Activated CD8-positive, alpha-beta memory T cell treated with anti-CD3 and anti-CD28 coated beads, Interleukin-2, amount 50 U/mL, for 24 hours (primary cell): ENCODE measurements around the gene TSKS.
A peak's percentile ranks its signal among the peaks of the same experiment; 100 is the strongest.

Source experiments
- DNase-seq: peaks from one replicate; pipeline ENCODE4 v3.0.0-alpha.2; 2020; ENCODE audit errors: extremely low read depth

The TSKS gene

GRCh38 chr19:49763230-49763629, at the start of gene TSKS:
Gene TSKS (minus strand): TSS chr19:49763306. CDS start chr19:49763247, 59 bp downstream.
- DNase-seq = no peak

- DNase-seq = no peak
These were observed 49.4 kb upstream of the TSKS start for GRCh38 chr19:49812452-49812996.

GRCh38 chr19:49811328-49811727, 48.2 kb upstream of the TSKS start:
- DNase-seq = no peak

DNA sequence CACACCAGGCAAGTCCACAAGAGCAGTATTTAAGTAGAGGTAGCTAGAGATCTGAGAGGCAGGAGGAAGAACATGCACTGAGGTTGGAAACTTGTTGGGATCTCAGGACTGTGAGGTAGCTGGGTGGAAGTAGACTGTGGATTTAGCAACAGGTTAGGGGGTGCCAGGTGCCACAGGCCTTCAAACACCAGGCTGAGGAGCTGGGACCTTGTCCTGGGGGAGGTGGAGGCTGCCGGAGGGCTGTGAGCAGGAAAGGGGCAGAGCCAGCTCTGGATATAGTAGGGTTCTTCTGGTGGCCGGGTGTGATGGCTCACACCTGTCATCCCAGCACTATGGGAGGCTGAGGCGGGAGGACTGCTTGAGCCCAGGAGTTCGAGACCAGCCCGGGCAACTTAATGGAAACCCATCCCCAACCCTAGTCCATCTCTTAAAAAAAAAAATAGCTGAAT, 46.9 kb upstream of the TSKS start:
- DNase-seq = no peak

GRCh38 chr19:49809160-49809940, 46.2 kb upstream of the TSKS start:
- no peak for DNase-seq

DNA sequence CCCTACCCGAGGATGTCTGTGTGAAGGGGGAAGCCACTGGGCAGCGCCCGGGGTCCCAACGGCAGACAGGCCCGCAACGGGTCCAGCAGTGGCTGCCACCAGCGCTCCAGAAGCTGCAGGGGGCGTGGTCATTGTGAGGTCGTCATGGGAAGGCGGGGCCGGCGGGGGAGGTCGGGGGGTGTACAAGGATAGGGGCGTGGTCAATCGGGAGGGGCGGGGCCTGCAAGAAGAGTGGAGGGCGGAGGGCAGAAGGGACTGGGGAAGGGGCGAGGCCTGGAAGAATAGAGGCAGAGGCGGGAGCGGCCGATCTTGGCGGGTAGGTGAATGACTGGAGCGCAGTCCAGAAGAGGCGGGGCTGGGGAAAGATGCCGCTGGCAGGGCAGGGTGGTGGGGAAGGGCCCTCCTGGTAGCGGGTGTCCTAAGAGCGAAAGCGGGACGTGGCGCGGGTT, 45.6 kb upstream of the TSKS start:
- peak; percentile 63 for DNase-seq

- DNase-seq = no peak
These were observed 45.0 kb upstream of the TSKS start for GRCh38 chr19:49807904-49808675.

DNA sequence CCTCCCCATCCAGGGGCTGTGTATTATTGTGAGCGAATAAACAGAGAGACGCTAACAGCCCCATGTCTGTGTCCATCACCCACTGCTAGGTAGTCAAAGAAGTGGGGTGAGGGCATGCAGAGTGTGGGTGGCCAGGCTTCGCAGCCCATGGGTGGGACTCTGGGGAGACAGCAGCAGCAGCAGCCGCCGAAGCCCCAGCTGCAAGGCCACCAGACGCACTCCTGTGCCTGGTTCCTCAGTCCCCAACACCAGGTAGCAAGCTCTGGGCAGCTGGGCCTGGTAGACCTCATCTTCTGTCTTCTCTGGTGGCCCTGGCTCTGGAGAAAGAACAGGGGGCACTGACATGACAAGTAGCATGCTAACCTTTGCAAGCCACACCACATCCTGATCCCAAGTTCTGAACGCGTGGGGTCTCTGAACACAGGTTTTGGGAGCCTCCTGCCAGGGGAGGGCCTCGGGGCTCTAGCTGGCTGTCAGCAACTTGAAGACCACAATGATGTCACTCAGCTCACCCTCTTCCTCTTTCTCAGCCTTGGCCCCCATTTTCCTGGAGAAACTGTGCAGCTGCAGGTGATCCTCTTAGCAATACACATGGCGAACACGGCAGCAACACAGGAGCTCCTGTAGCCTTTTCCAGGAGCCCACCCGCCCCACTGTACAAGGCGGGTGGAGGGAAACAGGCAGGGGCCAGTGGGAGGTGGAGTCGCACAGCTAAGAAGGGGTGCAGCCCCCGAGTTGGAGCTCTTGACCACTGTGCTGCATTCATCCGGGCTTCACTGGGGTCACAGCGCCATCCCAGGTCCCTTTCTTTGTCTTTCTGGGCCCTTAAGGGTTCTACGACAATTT, 44.2 kb upstream of the TSKS start:
- DNase-seq = no peak

- no peak for DNase-seq
These were observed 43.5 kb upstream of the TSKS start for GRCh38 chr19:49806620-49806959.

DNA sequence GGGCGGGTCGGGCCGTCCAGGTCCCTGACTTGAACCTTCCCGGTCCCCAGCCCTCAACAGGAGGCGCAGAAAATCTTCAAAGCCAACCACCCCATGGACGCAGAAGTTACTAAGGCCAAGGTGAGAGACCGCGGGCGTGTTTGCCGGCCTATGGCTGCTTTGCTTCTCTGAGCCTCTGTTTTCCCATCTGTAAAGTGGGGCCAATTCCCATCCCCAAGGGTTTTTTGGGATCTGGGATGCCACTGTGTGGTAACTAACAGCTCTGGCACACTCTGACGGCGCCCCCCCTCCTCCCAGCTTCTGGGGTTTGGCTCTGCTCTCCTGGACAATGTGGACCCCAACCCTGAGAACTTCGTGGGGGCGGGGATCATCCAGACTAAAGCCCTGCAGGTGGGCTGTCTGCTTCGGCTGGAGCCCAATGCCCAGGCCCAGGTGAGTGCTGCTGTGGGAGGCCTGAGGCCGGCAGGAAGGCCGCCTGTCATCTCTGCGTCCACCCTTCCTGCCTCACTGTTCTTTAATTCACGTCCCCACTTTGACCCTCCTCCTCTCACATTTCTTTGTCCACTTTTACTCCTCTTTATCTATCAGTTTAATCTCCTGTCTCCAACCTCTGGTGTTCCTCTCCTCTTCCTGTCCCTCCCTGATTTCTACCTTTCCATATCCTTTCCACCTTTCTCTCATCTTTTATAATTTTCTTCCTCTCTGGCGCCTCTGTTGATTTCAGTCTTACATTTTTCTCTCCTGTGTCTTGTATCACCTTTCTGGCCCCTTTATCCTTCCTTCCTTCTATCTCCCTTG, 42.9 kb upstream of the TSKS start:
- no peak for DNase-seq

DNA sequence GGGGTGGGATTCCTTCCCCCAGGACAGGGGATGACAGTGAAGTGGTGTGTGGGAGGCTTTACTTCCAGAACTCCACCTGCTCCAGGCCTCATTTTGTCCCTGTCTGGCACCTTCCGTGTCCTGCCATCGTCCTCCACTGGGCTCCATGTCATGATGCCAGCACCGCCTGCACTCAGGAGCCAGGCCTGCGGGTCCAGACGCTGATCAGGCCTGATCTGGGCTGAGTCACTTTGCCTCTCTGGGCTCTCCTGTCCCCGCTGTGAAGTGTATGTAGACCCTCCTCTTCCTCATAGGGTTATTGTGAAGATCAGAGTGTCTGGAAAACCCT, 40.4 kb upstream of the TSKS start:
- DNase-seq = no peak

DNA sequence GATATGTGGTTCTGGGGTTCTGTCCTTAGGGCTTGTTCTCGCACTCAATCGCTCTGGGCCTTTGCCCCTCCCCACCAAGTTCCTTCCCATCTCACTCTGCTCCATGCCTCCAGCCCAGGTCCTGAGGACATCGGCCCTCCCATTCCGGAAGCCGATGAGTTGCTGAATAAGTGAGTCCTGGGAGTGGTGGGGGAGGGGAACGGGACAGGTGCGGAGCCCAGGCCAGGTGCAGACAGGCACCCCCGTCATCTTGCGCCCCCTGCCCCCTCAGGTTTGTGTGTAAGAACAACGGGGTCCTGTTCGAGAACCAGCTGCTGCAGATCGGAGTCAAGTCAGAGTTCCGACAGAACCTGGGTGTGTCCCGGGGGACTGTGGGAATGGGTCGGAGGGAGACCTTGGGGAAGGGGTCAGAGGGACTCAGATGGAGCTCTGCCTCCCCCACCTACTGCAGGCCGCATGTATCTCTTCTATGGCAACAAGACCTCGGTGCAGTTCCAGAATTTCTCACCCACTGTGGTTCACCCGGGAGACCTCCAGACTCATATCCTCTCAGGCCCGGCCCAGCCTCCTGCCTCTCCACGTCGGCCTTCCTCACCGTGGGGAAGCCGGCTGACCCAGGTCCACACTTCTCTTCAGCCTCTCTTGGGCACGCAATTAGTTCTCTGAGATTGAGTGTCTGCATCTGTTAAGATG, 39.9 kb upstream of the TSKS start:
- no peak for DNase-seq

DNA sequence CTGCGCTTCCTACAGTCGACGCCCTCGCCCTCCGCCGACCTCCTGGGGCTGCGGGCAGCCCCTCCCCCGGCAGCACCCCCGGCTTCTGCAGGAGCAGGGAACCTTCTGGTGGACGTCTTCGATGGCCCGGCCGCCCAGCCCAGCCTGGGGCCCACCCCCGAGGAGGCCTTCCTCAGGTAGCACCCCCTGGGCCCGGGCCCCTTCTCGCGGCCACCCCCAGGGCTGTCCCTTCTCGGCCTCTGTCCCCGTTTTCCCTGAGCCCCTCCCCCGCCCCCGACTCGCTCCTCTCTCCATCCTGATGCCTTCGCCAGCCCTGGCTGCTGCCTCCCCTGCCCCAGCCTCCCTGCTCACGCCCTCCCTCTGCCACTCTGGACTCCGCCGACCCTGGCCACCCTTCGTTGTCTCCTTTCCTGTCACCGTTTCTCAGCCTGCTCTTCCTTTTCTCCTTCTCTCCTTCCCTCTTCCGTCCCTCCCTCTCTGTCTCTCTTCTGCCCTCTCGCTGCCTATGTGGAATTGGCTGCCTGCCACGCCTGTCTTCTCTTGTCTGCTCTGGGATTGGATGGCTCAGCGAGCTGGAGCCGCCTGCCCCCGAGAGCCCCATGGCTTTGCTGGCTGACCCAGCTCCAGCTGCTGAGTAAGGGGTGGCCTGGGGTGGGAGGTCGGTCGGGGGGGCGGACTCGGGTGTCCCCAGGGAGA, 39.0 kb upstream of the TSKS start:
- DNase-seq = no peak

DNA sequence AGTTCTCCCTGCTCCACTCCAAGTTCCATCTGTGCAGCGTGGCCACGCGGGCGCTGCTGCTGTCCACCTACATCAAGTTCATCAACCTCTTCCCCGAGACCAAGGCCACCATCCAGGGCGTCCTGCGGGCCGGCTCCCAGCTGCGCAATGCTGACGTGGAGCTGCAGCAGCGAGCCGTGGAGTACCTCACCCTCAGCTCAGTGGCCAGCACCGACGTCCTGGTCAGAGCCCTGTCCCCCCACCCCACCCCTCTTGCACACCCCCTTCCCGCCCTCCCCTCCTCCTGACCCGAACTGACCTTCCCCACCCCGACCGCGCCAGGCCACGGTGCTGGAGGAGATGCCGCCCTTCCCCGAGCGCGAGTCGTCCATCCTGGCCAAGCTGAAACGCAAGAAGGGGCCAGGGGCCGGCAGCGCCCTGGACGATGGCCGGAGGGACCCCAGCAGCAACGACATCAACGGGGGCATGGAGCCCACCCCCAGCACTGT, 38.3 kb upstream of the TSKS start:
- DNase-seq = no peak

DNA sequence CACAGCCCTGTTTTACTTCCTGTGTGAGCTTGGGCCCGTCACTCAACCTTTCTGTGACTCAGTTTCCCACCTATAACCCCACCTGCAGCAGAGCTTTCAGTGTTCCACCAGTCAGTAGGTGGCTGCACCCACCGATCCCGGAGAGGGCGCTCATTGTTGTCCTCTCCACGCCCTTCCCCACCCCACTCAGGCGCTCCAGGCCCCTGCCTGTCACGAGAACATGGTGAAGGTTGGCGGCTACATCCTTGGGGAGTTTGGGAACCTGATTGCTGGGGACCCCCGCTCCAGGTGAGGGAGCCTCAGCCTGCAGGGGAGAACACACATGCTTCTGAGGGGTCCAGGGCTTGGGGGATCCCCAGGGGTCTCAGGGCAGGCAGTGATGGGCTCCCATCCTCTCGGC, 37.7 kb upstream of the TSKS start:
- DNase-seq = no peak

DNA sequence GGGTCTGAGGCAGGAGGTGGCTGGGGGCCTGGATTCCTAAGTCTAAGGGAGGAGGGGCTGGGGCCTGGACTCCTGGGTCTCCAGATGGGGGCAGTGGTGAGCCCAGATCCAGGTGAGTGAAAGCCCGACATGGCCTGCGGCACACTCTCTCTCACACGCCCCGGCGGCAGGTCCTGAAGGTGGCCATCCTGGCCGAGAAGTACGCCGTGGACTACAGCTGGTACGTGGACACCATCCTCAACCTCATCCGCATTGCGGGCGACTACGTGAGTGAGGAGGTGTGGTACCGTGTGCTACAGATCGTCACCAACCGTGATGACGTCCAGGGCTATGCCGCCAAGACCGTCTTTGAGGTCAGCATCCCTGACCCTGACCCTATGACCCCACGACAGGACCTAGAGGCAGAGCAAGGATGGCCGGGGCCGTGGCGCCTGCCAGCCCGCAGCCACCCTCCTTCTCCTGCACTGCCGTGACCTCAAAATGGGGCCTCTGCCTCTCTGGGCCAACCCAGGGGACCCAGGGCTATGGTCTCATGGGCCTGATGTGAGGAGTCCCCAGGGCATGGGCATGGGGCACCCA, 36.8 kb upstream of the TSKS start:
- no peak for DNase-seq

DNA sequence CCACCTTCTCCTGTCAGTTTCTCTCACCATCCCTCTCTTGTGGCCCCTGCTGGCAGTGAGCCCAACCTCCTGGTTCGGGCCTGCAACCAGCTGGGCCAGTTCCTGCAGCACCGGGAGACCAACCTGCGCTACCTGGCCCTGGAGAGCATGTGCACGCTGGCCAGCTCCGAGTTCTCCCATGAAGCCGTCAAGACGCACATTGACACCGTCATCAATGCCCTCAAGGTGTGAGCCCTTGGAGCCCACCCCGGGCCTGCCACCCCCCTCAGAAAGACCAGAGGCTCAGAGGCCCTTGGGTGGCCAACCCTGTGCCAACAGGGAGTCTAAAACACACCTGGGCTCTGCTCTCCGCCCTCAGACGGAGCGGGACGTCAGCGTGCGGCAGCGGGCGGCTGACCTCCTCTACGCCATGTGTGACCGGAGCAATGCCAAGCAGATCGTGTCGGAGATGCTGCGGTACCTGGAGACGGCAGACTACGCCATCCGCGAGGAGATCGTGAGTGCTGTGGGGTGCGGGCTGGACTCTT, 36.2 kb upstream of the TSKS start:
- DNase-seq = no peak

- no peak for DNase-seq
These were observed 35.5 kb upstream of the TSKS start for GRCh38 chr19:49798574-49798973.

GRCh38 chr19:49795615-49796014, 32.5 kb upstream of the TSKS start:
- no peak for DNase-seq

- DNase-seq = no peak
These were observed 30.4 kb upstream of the TSKS start for GRCh38 chr19:49793561-49793840.
